Gastrocnemius medialis (tissue), 4 donors: ENCODE data around the gene PTPRQ.

Experiments used
- POLR2A ChIP-seq, 2 donors: fragments of 450-650 bp; IDR thresholded peaks; one replicate each; pipeline ENCODE4 v1.6.1; 2017; ENCODE audit warnings: antibody characterized with exemption in 2 of 2, mild to moderate bottlenecking in 2 of 2, moderate library complexity in 2 of 2
- TF ChIP-seq, protein P1 (sequence below), 5 experiments: fragments of 450-650 bp in 3 of 5; fragments of 200-600 bp in 2 of 5; sonication (generic) in 2 of 5; IDR thresholded peaks in 4 of 5; conservative IDR thresholded peaks in 1 of 5; 1 replicate in 4 of 5; 2 replicates in 1 of 5; pipeline ENCODE4 v1.5.1; 2016 to 2019; ENCODE audit warnings: antibody characterized with exemption in 5 of 5, mild to moderate bottlenecking in 3 of 5, moderate library complexity in 3 of 5

- TF ChIP-seq POLR2A (IDR thresholded peaks at IDR 0.05): no peak
- TF ChIP-seq, protein P1, sequence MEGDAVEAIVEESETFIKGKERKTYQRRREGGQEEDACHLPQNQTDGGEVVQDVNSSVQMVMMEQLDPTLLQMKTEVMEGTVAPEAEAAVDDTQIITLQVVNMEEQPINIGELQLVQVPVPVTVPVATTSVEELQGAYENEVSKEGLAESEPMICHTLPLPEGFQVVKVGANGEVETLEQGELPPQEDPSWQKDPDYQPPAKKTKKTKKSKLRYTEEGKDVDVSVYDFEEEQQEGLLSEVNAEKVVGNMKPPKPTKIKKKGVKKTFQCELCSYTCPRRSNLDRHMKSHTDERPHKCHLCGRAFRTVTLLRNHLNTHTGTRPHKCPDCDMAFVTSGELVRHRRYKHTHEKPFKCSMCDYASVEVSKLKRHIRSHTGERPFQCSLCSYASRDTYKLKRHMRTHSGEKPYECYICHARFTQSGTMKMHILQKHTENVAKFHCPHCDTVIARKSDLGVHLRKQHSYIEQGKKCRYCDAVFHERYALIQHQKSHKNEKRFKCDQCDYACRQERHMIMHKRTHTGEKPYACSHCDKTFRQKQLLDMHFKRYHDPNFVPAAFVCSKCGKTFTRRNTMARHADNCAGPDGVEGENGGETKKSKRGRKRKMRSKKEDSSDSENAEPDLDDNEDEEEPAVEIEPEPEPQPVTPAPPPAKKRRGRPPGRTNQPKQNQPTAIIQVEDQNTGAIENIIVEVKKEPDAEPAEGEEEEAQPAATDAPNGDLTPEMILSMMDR (IDR thresholded peaks at IDR 0.05 in 4 of 5, conservative IDR thresholded peaks at IDR 0.05 in 1 of 5): peak; percentile 46 to 79 (median 58)
Observed at GRCh38 chr12:80472911-80473500, 29.0 kb downstream of the PTPRQ start.
